GM21528 (cell line): ENCODE measurements around the gene ITGA2.

Experiments used
- ATAC-seq: cut with Tn5 transposase; IDR thresholded peaks from one replicate; pipeline ENCODE4 v1.9.1; 2021; ENCODE audit warnings: mild to moderate bottlenecking, moderate library complexity; ENCODE audit not compliant: unreplicated experiment, low FRiP score

The ITGA2 gene

DNA sequence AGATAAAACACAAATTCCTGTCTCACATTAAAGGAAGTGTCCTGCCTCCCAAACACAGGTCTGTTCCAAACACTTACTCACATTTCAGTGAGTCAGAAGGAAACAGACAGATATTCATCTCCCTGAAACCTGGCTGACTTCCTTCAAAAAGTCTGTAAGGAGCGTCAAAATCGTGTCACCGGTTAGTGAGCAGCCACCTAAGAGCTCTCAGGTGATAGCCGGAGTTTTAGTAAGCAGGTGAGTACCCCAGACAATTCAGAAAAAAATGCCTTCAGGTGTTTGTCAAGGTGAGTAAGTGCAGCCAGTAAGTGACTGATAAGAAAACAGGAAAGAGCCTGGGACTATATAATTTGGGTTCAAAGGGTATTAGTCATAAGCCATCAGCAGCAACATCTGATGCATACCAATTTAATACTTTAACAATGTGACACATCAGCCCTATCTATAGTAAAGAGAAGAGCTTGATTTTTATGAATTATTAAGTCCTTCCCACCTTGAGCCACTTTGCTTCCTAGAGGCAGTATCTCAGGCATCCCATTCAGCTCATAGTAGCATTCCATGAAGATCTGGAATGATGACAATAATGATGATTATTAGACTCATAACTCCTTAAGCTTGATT is 1.3 kb upstream of the ITGA2 start:
- no peak for ATAC-seq

DNA sequence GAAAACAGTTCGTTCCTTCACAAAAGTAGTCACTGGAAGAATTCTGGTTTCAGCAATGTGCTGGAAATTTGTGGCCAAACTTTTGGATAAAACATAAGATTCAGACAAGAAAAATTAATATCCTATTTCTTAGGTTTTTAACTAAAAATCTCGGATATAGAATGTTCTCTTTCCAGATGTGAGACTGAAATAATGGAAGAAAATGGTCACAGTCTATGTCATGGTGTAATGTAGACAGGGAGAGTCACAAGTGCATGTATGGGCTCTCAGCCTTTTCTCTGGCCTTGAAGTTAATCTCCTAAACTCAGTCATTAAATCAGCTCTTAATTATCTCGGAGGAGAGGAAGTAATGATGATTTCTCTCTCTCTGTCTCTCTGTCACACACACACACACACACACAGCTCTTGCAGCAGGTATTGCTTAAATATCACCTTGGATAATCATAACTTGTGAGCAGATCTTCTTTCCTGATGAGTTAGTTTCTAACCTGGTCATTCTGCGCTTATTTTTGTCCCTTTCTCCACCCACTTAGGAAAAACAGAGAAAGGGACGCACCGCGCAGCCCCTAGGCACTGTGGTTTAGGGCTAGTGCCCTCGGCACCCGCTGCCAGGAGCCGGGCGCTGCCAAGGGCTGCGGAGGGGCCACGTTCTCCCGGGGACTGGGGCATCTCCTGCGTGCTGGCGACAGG is 672 bp upstream of the ITGA2 start:
- peak; percentile 24 for ATAC-seq

DNA sequence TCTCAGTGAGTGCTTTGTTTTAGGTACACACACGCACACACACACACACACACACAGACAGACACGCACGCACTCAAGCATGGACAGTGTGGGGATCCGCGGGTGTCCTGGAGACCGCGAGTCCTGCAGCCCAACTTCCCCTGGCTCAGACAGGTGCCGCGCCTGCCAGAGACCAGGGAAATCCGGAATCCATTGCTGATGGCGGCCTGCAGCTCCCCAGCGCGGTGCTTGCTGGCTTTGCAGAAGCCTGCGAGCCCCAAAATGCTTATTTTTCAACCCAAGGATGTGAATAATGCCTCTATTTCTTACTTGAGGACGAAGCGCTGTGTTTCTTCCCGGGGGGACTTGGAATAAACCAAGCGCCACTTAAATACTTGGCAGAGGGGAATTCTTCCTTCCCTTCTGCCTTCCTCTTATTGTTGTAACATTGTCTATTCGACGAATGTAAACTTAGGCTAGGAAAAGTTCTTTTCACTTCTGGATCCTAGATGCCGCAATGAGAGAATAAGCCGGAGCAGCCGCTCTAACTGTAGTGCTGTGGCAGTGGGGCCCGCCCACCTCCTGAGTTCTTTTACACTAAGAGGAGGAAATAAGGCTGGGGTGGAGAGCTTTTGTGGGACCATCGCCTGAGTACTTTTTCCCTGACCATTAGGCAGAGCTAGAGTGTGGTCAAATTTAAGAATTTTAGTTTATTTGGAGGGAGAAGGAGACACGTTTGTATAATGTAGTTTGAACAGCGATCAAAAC is 802 bp downstream of the ITGA2 start:
- peak; percentile 18 for ATAC-seq

DNA sequence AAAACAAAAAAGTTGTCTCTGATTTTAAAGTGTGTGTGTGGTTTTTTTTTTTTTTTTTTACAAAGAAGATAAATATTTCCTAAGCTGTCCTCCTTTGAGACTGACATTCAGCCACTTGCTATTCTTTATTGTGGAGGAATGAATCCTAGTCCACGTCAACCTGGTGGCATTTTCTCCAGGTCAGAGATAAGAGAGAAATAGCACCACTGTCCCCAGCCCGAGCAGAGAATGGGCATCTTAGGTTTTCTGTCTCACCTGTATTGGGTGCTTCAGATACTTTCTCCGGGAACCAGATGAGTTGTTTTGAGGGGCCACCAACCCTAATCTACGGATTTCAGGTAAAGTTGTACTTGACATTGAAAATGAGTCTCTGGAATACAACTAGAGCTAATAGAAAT is 1.4 kb downstream of the ITGA2 start:
- ATAC-seq: no peak

DNA sequence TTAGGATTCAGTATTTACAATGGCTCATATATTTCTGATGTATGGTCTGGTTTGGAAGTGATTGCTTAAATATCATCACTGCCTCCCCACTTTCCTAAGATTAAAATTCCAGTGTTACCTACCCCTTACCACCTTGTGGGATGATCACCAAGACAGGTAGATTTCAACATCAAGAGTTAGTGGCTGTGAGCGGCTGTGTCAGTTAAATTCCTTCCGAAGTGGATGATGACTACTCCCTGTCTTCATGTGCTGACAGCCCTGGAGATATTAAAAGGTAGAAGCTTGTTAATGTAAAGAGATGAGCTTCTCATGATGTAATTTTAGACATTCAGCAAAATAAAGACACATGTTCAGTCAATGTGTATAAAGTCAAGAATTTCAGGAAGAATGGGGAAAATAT is 4.2 kb downstream of the ITGA2 start:
- ATAC-seq: no peak

DNA sequence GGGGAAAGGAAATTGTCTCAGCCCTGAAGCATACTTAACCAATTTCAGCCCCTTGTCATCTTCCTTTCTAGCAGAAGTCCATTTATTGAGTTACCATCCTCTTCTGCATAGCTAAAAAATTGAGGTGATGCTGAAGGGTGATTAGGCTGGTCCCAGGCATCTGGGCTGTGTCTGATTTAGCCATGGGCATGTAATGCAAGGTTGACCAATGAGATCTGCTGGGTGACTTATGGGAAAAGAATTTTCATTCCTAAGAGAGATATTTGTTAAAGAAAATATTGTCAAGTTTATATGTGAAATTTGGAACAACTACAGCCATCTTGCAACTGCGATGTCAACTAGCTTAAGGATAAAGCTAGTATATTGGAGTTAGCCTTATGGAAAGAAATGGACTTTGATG is 5.1 kb downstream of the ITGA2 start:
- ATAC-seq: no peak

DNA sequence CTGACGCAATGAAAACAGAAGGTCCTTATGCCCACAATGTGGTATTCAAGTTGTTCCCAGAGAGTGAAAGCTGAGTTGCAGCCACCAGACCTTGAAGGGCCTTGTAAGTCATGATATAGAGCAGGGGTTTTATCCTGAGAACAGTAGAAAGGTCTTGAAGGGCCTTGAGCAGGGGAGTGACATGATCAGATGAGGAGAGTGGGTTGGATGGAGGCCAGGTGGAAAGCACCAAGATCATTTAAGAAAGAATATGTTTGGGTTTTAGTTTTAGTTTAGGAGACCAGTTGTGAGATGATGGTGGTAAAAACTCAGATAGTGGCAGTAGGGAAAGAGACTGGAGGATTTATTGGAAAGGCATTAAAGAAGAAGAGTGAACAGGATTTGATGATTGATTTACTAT is 5.9 kb downstream of the ITGA2 start:
- ATAC-seq: no peak

DNA sequence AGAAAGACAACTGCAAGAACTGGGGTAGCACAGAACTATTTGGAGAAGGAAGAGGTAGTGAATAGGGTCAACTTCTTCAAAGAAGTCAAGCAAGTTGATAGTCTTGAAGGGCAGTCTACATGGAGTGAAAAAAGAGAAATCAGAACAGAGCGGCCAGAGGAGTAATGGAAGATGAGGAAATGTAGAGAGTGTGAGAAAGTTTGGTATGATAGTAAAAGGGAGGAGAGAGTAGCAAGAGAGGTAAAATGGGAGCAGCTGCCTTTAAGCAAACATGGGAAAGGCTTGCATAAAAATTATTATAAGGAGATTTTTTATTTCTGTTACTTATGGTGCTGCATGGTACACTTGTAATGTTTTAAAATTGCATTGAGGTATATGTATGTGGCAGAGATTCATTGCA is 6.8 kb downstream of the ITGA2 start:
- no peak for ATAC-seq

DNA sequence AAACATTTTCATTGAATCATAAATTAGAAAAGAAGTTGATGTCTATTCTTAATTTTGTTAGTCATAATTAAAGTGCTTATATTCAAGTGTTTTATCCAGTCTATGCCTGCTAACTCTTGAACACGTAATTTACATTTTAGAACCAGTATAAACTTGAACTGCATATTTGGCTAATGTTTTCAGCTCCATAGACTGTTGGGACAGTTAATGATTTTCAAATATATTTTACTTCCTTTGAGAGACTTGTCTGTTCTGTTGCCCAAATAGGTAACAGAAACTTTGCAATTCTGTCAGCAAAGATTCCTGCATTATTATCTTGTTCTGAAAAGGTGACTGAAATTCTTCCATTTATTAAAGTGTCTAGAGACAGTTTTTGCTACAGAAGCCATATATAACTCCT is 7.8 kb downstream of the ITGA2 start:
- no peak for ATAC-seq

DNA sequence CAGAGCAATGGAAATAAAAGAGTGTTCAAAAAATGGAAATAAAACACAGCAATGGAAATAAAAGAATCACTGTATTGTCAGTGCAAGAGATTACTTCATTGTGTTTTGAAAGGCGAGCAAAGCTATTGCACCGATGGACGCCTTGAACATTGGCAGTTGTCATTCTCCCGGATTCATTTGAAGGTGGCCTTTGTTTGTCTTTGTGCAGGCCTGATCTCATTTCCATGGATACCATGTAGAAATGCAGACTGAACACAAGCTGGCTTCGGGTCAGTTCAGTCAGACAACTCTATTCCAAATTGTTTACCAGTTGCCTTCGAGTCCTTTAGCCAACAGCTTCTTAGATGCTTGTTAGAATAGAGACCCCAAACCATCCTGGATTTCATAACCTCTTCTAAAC is 8.3 kb downstream of the ITGA2 start:
- ATAC-seq: no peak

DNA sequence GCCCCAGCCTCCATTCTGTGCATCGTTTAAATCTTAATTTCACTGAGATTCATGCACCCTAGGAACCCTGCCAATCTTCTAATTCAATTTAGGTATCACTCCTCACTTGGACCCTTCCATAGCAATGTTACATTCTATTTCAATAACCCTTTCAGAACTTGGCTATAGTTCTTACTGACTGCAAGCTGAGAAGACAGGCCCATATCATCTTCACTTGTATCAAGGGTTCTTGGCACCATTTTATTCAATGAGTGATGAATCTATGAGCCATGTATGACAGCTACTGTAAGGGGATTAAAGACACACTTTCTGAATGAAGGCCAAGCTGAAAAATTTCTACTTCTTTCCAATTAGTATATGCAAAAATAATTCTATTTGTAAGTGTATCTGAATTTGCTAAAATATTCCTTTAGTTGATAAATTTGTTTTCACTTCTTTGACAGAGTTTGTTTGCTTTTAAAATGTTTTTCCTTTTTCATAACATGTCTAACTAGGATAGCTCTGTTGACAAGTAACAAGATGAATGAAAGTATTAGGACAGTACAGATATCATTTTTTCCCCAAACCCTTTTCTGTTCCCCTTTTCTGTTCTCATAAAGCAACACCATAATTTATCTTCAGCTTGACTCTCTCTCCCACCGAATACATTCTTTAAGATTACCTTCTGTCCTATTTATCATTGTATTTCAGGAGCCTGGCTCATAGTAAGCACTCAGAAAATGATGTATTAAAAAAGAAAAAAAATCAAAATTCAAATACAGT is 9.6 kb downstream of the ITGA2 start:
- ATAC-seq: peak; percentile 65

DNA sequence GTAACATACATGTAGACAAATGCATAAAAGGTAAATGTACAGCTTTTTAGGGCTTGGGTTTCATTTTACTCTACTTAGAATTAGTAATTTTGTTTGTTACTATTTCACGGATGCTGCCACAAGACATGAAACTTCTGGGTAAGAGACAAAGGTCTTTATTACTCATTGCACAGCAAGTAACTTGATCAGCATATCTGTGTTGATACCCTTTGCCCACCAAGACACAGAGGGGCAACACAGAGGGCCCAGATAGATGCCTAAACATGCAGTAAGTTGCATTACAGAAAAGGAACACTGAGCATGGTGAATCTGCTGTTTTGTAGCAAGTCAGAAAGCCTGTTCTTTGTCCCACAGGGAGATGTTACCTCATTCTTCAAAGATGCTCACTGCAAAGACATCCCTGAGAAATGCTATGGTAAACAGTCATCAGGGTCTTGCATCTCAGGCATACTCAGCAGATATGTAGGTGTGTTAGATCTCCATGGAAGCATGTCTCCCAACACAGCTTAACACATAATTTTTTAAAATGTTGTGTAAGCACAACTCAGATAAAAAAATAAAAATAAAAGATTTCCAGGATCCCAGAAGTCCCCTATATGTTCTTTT is 10.3 kb downstream of the ITGA2 start:
- no peak for ATAC-seq

DNA sequence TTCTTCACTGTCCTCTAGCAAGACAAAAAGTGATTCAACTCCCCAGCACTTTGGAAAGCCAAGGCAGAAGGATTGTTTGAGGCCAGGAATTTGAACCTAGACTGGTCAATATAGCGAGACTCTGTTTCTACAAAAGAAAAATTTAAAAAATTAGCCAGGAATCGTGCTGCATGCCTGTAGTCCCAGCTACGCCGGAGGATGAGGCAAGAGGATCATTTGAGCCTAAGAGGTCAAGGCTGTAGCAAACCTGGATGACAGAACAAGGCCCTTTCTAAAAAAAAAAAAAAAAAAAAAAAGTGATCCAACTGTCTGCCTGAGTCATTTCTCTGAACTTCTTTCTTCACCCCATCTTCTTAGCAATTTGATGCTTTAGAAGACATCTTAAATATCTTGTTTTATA is 12.4 kb downstream of the ITGA2 start:
- no peak for ATAC-seq

DNA sequence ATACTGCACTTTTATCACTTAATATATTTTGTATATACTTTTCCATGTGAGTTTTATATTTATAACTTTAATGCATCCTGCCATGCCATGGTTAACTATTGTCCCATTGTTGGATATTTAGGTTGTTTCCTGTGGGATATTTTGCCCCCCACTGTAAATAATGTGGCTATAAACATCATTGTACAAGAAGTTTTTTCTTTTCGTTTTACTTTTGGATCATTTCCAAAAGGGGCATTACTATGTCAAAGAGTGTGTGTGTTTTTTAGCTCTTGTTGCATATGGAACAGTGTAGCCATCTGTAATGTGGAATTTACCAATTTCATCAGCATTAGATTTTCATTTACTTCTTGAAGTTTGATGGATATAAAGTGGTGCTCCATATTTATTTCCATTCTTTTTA is 13.3 kb downstream of the ITGA2 start:
- ATAC-seq: no peak

DNA sequence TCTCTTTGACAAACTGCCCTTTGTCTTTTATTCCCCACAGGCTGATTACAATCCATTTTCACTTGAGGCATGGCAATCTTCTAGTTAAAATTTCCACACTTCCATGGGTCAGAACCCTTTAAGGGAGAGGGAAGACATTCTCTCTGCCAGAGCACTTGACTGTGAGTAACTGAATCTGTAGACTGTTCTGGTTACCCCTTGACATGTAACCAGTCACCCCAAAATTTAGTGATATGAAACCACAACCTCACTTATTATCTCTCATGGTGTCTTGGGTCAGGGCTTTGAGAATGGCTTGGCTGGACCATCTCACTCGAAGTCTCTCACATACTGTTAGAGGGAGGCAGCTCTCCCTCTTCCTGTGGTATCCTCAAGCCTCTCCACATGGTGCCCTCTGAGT is 14.0 kb downstream of the ITGA2 start:
- ATAC-seq: no peak

DNA sequence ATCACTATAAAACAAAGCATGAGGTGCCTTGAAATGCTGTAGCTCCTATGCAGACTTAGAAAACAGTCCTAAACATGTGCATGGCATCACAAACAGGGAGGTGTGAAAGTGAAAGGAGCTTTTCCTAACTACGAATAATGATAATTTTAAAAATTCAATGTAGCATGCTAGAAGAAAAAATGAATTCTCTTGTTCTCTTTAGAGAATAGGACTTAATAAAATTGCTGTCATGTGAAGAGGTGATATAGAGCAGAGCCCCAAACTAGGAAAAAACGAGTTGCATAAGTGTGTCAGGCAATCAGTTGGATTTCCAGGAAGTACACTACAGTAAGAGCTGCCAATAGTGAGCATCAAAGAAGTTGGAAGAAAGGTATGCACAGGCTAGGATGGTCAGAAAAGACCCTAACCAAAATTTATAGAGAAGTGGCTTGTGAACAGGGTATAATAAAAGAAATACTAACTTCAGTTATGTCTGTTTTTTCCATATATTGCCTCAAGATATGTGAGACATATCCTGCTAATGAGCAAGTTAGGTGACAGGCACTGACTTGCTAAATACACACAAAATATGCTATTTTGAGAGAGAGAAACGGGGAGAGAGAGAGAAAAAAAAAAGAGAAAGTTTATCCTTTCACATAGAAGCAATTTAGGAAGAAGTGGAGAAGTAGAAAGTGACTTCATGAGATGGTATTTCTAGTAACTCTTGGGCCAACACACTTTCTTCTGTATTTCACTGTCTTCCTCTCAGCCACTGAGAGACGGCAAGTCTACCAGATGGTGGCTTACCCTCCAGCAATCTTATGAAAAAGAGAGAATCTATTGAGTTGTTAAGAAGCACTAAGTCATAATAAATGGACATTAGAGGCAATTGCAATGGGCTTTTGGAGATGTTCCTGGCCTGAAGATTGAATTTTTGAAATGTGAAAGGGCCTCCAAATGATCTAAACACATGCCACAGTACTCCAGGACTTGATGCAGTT is 18.0 kb downstream of the ITGA2 start:
- no peak for ATAC-seq

DNA sequence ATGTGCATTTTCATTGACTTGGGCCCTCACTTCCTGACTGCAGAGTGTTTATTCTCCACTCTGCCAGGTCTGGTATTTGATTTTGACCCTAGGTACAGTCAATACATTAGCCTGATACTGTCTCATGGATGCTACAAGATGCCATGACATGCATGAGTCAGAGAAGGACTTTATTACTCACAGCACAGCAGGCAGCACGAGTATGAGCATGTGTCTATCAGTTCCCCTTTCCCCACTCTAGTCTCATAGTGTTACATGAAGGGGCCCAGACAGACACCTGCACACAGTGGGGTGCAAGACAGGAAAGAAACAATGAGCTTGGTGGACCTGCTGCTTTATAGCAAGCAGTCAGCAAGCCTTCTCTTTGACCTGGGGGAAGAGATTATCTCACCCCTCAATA is 19.6 kb downstream of the ITGA2 start:
- ATAC-seq: peak; percentile 90

DNA sequence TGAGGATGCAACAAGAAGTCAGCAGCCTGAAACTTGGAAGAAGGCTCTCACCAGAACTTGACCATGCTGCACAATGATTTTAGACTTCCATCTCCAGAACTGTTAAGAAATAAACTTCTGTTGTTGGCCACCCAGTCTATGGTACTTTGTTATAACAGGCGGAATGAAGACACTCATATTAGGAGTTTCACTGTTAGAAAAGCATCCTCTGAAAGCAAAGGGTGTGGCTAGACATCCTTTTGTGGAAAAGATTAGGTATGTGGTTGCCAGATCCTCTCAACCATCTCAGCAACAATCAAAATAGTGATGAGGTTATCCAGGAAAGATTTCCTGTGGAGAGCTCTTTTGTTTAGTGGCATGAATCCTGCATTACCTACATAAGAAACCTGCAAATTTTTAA is 20.7 kb downstream of the ITGA2 start:
- ATAC-seq: no peak

DNA sequence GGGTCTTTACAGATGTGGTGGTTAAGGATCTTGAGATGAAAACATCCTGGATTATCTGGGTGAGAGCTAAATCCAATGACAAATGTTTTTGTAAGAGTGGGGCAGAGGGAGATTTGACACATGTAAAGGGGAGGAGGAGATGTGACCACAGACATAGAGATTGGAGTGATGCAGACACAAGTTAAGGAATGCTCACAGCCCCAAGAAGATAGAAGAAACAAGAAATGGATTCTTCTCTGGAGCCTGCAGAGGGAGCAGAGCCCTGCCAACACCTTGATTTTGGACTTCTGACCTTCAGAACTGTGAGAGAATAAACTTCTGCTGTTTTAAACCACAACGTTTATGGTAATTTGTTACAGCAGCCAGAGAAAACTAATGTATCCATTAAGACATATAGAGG is 21.7 kb downstream of the ITGA2 start:
- ATAC-seq: no peak

DNA sequence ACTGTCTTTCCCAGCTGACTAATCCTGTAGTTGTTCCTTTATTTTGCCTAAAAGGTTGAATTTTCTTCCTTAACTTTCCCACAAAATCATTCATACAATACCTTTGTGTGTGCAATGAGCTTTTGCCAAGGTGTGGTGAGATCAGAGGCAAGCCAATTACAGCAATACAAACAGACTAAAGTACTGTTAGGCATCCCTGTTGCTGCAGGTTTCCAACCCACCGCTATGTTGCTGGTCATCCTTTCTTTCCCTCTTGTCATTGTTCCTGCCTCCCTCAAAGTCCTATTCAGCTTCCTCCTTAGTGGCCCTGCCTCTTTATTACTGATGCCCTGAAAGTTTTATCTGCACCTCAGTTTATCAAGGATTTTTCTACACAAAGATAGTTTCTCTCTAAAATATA is 22.1 kb downstream of the ITGA2 start:
- ATAC-seq: no peak
